Stimulated activated CD8-positive, alpha-beta memory T cell treated with anti-CD3 and anti-CD28 coated beads, Interleukin-12 subunit alpha, Interleukin-12 subunit beta, amount 100 ng/mL, for 24 hours (primary cell): ENCODE measurements around the gene CEBPB.

Source experiments
- DNase-seq: peaks from one replicate; pipeline ENCODE4 v3.0.0-alpha.2; 2020; ENCODE audit errors: extremely low read depth

CEBPB gene

DNA sequence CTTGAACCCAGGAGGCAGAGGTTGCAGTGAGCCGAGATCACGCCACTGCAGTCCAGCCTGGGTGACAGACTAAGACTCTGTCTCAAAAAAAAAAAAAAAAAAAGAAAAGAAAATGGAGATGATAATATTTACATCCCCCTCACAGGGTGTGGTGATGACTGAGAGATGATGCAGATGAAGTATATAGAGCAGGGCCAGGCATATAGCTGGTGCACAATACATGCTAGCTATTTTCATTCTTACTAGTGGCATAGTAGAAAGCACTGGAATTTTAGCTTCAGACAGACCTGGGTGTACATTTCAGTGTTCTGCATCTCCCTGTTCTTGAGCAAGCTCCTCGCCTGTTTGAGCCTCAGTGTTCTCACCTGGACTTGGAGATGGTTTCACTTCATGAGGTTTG lies 36.9 kb downstream of the CEBPB start:
- DNase-seq: no peak

DNA sequence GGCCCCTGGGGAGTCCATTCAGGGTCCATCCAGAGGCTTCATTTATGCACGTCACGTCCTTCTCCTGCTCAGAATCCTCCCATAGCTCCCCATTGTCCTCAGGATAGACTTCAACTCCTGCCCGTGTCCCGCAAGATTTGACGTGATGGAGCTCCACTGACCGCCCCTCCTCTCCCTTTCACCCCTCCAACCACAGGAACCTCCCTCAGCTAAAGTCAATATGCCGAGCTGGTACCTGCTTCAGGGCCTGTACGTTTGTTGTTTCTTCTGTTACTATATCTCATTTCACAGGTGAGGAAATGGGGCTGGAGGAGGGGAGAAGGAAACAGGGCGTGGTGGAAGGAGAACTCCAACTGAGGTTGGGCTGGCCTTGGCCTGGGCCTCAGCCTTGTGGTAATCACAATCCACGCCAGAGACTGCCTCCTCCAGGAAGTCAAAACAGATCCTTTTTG lies 38.6 kb downstream of the CEBPB start:
- DNase-seq: no peak

DNA sequence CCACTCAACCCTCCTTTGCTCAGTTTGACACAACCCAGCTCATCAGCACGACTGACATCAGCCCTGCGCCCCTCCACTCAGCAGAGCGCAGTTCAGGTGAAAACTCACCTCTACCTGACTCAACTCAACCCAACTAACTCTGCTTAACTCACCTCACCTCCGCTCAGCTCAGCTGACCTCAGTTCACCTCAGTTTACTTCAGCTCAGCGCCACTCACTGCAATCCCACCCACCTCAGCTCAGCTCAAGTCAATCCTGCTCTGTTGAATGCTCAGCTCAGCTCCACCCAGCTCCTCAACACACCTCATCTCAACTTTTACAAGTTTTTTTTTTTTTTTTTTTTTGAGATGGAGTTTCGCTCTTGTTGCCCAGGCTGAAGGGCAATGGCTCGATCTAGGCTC lies 39.6 kb downstream of the CEBPB start:
- DNase-seq: no peak

DNA sequence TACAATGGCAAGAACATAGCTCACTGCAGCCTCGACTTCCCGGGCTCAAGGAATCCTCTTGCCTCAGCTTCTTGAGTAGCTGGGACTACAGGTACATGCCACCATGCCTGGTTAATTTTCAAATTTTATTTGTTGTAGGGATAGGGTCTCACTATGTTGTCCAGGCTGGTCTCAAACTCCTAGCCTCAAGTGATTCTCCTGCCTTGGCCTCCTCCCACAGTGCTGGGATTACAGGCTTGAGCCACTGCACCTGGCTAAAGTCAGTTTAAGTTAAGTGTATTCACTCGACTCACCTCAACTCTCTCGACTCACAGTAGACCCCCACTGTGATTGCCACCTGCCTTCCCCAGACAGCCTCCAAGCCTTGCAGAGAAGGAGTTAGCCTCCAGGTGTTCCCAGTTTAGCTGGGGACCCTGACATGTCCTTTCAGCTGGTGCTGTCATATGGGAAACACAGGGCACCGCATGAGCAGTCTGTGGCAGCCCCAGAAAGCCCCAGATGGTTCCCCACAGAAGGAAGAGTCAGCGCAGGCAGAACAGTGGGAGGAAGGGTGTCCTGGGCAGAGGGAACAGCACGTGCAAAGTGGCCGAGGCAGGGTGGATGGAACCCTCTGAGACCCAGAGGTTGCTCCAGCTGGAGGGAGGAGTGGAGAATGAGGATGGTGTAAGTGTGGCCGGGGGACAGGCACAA lies 40.4 kb downstream of the CEBPB start:
- no peak for DNase-seq

DNA sequence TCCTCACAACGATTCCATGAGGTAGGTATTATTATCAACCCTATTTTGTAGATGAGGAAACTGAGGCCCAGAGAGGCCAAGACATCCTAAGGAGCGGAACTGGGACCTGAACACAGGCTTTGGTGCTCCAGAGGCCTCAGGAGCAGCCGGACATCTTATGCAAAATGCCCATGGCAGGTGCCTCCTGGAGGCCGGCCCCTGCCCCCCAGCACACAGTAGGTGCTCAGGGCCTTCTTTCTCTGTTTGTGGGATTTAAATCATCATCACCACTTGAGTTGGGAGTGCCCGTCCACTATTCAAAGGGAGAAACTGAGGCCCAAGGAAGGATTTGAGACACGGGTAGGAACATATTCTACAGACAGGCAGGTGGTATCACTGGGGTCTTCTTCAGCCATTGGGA lies 41.2 kb downstream of the CEBPB start:
- no peak for DNase-seq

DNA sequence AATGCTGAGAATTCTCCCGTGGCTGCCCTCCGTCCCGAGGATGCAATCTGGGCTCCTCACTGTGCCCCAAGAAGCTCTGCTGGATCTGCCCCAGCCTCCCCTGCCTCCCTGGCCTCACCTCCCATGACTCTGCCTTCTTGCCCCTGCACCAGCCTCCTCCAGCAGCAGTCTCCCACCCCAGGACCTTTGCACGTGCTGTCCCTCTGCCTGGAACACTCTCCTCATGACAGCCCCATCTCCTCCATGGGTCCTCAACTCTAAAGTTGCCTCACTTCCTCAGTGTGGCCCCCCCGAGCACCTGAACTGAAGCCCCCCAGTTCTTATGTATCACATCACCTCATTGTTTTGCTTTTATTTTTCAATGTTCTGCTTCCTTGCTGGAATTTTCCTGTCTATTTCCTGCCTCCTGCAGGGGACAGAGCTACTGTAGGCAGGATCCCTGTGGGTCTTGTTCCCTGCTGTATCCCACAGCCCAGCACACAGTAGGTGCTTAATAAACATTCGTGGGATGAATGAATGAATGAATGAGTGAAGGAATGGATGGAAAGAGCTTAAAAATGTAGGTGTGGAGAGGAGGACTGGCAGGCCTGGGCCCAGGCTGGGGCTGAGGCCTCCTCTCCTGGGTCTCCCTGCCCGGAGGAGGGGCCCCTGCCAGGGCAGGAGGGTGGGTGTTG lies 42.2 kb downstream of the CEBPB start:
- no peak for DNase-seq

DNA sequence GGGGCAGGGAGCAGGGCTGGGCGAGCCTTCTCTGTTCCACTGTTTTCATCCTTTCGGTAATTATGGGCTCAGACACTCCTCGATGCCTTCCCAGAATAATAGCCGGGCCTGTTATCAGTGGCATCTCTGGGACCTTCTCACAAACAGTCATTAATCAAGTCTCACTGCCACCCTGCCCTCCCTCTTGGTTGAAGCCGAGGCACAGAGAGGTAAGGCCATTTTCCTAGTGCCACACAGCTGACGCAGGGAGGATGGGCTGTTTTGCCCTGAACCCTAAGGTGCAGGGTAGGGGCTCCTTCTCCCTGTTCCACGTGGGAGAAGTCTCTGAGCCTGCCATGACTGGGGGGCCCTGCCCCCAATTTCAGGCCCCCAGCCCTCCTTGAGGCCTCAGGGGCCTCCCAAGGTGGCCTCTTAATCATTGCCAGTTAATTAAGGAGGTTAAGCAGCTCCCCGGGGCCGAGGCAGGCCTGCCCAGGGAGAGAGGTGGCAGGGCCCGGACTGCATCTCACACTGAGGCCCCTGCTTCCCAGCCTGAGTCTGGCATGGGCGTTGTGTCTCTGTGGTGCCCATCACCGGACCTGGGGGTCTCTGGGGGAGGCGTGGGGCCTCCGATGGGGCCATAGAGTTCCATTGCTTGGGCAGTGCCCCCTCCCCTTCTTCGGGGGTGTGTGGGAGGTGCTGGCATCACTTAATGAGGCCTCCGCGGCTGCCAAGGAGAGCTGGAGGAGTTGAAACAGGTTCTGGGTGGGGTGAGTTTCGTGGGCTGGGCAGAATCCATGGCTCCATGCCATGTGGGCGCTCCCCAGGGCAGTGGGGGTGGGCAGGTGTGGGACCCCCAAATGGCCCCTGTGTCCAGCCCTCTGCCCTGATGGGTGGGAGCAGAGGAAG lies 42.9 kb downstream of the CEBPB start:
- DNase-seq: no peak

DNA sequence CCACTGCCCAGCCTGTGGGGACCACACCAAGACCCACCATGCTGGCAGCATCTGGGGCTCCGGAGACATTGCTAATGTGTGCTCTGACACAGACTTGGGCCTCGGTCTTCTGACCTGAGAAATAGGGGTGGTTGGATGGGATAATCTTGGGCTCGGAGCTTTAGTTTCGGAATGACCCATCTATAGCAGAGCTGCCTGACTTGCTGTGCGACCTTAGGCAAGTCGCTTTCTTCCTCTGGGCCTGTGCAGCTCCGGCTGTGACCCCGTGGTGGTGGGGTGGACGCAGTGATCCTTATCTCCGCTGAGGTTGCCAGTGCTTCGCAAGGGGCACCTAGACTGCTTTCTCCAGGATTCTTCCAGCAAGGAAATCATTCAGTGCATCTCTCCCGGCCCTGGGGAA lies 43.7 kb downstream of the CEBPB start:
- DNase-seq: no peak

DNA sequence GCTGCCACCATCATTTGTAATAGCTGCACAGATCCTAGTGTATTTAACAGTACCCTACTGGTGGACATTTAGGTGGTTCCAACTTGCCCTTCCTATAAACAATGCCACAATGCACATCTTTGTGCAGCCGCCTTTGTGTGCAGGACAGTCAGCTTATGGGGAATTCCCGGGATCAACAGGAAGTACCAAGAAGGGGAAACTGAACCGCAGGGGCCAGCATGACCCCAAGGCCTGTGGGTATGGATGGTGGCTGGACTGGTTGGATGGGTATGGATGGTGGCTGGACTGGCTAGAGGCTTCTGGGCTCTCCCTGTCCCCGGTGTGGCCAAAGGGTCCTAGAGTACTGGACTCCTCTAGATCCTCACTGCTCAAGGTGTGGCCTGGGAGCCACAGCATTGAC lies 46.7 kb downstream of the CEBPB start:
- DNase-seq: no peak

DNA sequence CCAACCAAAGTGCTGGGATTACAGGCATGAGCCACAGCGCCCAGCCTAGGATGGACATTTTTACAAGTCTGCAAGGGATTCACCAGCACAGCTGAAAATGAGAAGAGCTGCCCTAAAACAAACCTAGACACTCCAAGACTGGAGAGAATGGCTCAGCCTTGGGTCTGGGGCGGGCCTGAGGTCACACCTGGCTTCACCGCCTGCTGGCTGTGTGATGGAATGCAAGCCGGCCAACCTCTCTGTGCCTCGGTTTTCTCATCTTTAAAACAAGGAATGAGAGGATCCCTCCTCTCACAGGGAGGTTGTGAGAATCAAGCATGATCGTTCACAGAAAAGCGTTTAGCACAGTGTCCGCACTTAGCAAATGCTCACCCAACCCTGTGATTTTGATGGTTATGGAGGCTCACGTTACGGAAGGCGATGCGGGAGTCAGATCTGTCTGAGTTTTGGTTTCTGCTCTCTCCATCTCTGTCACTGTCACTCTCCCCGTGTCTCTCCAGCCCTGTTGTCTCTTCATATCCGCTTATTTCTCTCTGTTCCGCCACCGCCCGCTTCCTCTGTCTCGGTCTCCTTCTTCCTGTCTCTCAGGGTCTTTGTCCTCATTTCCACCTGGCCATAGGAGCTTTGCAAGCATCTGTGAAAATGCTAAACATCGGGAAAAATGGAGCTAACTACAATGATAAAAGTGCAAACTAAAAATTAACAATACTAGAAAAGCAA lies 47.6 kb downstream of the CEBPB start:
- no peak for DNase-seq

DNA sequence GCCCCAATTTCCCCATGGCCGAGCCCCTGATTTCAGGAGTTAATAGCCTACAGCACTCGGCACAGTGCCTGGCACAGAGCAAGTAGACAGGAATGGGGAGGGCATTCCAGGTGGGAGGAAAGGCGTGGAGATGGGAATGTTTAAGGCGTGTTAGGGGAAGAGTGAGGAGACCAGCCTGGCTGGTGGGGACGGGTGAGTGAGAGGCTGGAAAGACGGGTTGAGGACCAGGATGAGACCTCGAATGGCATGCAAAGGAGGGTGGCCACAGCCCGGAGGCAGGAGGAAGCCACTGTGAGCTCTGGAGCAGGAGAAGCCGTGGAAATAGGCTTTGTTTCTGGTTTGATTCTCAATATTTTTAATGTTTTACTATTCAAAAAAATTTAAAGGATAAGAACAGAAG lies 49.5 kb downstream of the CEBPB start:
- DNase-seq: no peak

DNA sequence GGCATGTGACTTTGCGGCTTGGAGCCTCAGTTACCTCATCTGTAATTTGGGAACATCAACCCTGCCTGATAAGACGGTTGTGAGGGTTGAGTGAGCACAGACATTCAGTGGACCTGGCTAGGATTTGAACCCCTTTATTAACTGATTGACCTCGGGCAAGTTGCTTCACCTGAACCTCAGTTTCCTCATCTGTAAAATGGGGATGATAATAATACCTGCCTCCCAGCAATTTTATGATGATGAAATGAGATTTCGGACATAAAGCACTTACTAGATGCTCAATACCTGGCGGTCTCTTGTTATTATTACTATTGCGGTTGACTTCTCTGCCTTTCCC lies 51.5 kb downstream of the CEBPB start:
- no peak for DNase-seq
